Measurements from ENCODE around the gene TENT4B.

DNA sequence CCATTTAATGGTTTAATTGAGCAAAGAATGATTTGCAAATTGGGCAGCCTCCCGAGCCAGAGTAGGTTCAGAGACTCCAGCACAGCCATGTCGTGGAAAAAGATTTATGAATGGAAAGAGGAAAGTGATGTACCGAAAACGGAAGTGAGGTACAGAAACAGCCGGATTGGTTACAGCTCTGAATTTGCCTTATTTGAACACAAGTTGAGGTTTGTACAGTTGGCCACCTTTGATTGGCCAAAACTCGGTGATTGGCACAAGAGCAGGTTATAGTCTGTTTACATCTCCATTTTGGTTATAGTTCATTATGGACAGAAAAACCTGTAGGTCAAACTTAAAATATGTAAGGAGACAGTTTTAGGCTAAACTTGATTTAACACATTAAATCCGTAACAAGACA lies 44.5 kb downstream of the TENT4B start:
- TF ChIP-seq, protein P1, sequence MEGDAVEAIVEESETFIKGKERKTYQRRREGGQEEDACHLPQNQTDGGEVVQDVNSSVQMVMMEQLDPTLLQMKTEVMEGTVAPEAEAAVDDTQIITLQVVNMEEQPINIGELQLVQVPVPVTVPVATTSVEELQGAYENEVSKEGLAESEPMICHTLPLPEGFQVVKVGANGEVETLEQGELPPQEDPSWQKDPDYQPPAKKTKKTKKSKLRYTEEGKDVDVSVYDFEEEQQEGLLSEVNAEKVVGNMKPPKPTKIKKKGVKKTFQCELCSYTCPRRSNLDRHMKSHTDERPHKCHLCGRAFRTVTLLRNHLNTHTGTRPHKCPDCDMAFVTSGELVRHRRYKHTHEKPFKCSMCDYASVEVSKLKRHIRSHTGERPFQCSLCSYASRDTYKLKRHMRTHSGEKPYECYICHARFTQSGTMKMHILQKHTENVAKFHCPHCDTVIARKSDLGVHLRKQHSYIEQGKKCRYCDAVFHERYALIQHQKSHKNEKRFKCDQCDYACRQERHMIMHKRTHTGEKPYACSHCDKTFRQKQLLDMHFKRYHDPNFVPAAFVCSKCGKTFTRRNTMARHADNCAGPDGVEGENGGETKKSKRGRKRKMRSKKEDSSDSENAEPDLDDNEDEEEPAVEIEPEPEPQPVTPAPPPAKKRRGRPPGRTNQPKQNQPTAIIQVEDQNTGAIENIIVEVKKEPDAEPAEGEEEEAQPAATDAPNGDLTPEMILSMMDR (IDR thresholded peaks at IDR 0.05; ENCODE audit: poor library complexity), result no peak
- TF ChIP-seq EZH2 (IDR thresholded peaks at IDR 0.05; ENCODE audit: borderline replicate concordance), result no peak

All from hepatocyte (in vitro differentiated cells).